Prostate gland (tissue), 2 donors: ENCODE data around the gene RPL41.

Experiments used
- CTCF ChIP-seq, 4 experiments: fragments of 200-600 bp in 2 of 4; fragments of 450-650 bp in 2 of 4; sonication (generic) in 2 of 4; IDR thresholded peaks; 1 replicate in 3 of 4; 2 replicates in 1 of 4; pipeline ENCODE4 v1.5.1; 2016 to 2019; ENCODE audit warnings: antibody characterized with exemption in 4 of 4, mild to moderate bottlenecking in 2 of 4, moderate library complexity in 2 of 4
- POLR2AphosphoS5 ChIP-seq: sonication (generic); formaldehyde crosslinking; IDR thresholded peaks from one replicate; pipeline ENCODE4 v1.6.1; 2017; ENCODE audit warnings: antibody characterized with exemption

- TF ChIP-seq CTCF (IDR thresholded peaks at IDR 0.05) (no peak), POLR2AphosphoS5 (no peak)
These were observed 33.5 kb upstream of the RPL41 start for GRCh38 chr12:56082967-56083366.
